Loucy (cell line): ENCODE results near the gene NAGLU.

ENCODE experiments used
- H2AFZ ChIP-seq: fragments of 200-600 bp; sonication (generic); 2 replicates; pipeline ENCODE4 v1.6.0; 2016; ENCODE audit warnings: antibody characterized with exemption, mild to moderate bottlenecking, low read length, moderate library complexity
- H3F3A ChIP-seq: fragments of 200-600 bp; 2 replicates; pipeline ENCODE4 v1.6.0; 2016; ENCODE audit warnings: antibody characterized with exemption, low read depth, mild to moderate bottlenecking
- H3K27me3 ChIP-seq: fragments of 200-600 bp; sonication (generic); 2 replicates; pipeline ENCODE4 v1.6.1; 2014; ENCODE audit warnings: low read length, mild to moderate bottlenecking; ENCODE audit not compliant: insufficient read depth, poor library complexity, severe bottlenecking
- H3K36me3 ChIP-seq: fragments of 200-600 bp; sonication (generic); 2 replicates; pipeline ENCODE4 v1.6.1; 2016; ENCODE audit warnings: low read length; ENCODE audit not compliant: insufficient read depth
- H3K4me1 ChIP-seq: fragments of 200-600 bp; sonication (generic); 2 replicates; pipeline ENCODE4 v1.5.1; 2014; ENCODE audit warnings: low read length, mild to moderate bottlenecking; ENCODE audit not compliant: insufficient read depth, poor library complexity, severe bottlenecking
- H3K4me2 ChIP-seq: fragments of 200-600 bp; sonication (generic); 2 replicates; pipeline ENCODE4 v1.6.0; 2014; ENCODE audit warnings: antibody characterized with exemption, low read length, low read depth, mild to moderate bottlenecking; ENCODE audit not compliant: poor library complexity, severe bottlenecking
- H3K4me3 ChIP-seq: fragments of 200-600 bp; sonication (generic); 2 replicates; pipeline ENCODE4 v1.5.1; 2014; ENCODE audit warnings: low read length, mild to moderate bottlenecking, mixed read lengths; ENCODE audit not compliant: poor library complexity, severe bottlenecking
- H3K79me2 ChIP-seq: fragments of 200-600 bp; sonication (generic); 2 replicates; pipeline ENCODE4 v1.6.1; 2014; ENCODE audit warnings: low read length; ENCODE audit not compliant: insufficient read depth
- H3K9ac ChIP-seq: fragments of 200-600 bp; sonication (generic); 2 replicates; pipeline ENCODE4 v1.6.0; 2014; ENCODE audit warnings: mild to moderate bottlenecking, low read depth, low read length, moderate library complexity; ENCODE audit not compliant: poor library complexity, severe bottlenecking
- H3K9me2 ChIP-seq: fragments of 200-600 bp; sonication (generic); replicated peaks from 2 replicates; pipeline ENCODE4 v1.6.1; 2016; ENCODE audit warnings: low read depth, low read length, mixed read lengths
- H3K9me3 ChIP-seq: fragments of 200-600 bp; sonication (generic); 2 replicates; pipeline ENCODE4 v1.6.1; 2014; ENCODE audit warnings: mild to moderate bottlenecking, antibody characterized with exemption, low read length, low read depth; ENCODE audit not compliant: insufficient read depth
- H4K20me1 ChIP-seq: fragments of 200-600 bp; sonication (generic); 2 replicates; pipeline ENCODE4 v1.6.0; 2014; ENCODE audit warnings: antibody characterized with exemption, low read length, mild to moderate bottlenecking; ENCODE audit not compliant: insufficient read depth, poor library complexity, severe bottlenecking
- CTCF ChIP-seq: fragments of 200-600 bp; sonication (generic); conservative IDR thresholded peaks from 2 replicates; pipeline ENCODE4 v1.5.1; 2014; ENCODE audit warnings: mild to moderate bottlenecking, antibody characterized with exemption, low read length
- EZH2phosphoT487 ChIP-seq: fragments of 200-600 bp; IDR thresholded peaks from 2 replicates; pipeline ENCODE4 v1.6.1; 2018; ENCODE audit warnings: antibody characterized with exemption, mild to moderate bottlenecking, moderate library complexity, borderline replicate concordance

NAGLU gene

DNA sequence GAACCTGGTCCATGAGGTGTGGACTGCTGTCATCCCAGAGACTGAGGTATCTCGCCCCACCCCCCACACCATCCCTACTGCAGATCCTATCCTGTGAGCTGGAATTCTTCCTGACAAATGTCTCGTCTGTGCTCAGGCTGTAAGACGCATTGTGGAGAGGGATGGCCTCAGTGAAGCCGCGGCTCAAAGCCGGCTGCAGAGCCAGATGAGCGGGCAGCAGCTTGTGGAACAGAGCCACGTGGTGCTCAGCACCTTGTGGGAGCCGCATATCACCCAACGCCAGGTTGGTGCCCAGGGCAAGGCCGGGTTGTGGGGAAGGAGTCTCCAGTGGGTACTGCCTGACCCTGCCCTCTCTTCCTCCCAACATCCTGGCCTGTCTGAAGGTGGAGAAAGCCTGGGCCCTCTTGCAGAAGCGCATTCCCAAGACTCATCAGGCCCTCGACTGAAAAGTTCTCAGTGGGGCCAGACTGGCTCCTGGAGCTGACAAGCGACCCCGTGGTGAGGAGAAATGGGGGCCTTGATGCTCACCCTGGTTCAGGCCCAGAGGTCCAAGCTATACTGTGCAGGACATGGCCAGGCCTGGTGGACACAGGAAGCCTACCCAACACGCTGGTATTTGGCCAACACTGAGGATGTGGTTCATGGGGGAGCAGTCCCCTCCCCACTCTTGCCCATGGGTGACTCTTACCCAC, 29.6 kb downstream of the NAGLU start:
- Histone ChIP-seq H3K4me3 (peak overlapping the region; percentile 87), H2AFZ (no peak overlapping the region), H3K9me2 (no peaks in the 10 kb centered on the region), H3K9ac (peak overlapping the region; percentile 92), H3K4me1 (peaks cover 47% of the 10 kb centered on the region), H3K79me2 (peaks cover 80% of the 10 kb centered on the region), H3K9me3 (no peaks in the 10 kb centered on the region), H3K36me3 (peaks cover 25% of the 10 kb centered on the region; the same call in 1 of the 2 replicates), H3F3A (peaks cover 1% of the 10 kb centered on the region; the same call in 1 of the 2 replicates), H4K20me1 (peaks cover 27% of the 10 kb centered on the region), H3K27me3 (no peaks in the 10 kb centered on the region), H3K4me2 (peak overlapping the region; percentile 93)
- TF ChIP-seq CTCF, result no peak
- TF ChIP-seq EZH2phosphoT487, result no peak

DNA sequence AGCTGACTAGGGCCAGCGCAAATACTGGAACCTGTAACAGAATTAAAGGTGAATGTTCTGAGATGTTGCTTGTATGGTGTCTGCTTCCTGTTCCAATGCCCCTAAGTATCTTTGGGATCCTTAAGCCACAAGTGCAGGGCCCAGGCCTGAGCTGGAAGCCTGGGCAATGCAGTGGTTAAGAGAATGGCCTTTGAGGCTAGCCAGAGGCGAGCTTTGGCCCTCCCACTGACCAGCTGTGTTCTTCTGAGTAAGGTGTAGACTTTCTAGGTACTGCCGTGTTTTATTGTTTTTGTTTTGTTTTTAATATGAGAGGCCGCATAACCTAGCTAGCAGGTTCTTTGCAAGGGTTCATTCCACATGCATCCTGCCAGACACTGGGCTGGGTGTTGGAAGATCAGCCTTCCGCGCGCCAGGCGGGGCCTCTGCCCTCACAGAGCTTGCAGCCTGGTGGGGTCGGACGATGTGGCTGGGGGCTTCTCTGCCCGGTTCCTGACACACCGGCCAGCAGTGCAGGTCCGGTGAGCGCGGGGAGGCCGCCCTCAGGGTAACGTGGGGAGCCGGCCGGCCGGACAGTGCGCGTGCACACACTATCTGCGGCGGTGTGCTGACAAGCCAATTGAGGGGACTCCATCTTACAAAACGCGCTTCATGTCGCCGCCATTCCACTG, 30.3 kb downstream of the NAGLU start:
- Histone ChIP-seq H4K20me1 (peaks cover 27% of the 10 kb centered on the region), H3K27me3 (no peaks in the 10 kb centered on the region), H3K9ac (peak overlapping the region; percentile 92), H3F3A (no peaks in the 10 kb centered on the region; the same call in 1 of the 2 replicates), H3K4me2 (peak overlapping the region; percentile 93), H3K79me2 (peaks cover 80% of the 10 kb centered on the region), H3K9me3 (no peaks in the 10 kb centered on the region), H2AFZ (peak overlapping the region; percentile 47), H3K9me2 (no peaks in the 10 kb centered on the region), H3K4me1 (peaks cover 47% of the 10 kb centered on the region), H3K4me3 (peak overlapping the region; percentile 87), H3K36me3 (peaks cover 27% of the 10 kb centered on the region; the same call in 1 of the 2 replicates)
- TF ChIP-seq CTCF (no peak), EZH2phosphoT487 (no peak)

DNA sequence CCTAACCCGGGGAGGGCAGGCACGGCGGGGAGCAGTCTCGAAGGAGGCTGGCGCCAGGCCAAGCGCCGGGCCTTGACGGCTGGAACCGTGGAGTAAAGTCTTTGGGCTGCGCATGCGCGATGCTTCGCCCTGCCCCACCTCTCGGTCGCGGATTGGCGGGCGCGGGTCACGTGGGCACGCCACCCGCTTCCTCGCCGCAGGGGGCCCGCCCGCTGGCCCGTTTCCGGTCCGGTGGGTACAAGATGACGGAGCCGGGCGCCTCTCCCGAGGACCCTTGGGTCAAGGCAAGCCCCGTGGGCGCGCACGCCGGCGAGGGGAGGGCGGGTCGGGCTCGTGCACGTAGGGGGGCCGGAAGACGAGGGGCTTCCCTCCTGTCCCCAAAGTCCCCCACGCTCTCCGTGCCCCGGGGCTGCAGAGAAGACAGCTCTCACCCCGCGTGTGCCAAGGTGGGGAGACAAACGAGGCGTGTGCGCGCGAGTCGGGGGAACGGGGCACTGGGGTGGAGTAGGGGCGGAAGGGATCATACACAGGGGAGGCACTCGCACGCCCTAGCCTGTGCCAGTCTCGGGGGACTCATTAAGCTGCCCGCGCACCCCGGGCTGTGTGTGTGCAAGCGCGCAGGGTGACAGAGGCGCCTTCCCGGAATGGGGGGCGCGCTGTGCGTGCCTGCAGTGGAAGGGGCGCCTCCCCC, 31.0 kb downstream of the NAGLU start, which contains the start of gene MLX:
Gene MLX, plus strand, starts transcription at position 218 of the 691 bp plus-strand sequence. Its CDS starts 25 bp downstream, at position 243.
- H3K4me1 ChIP-seq, result peaks cover 42% of the 10 kb centered on the region
- H3K79me2 ChIP-seq, result peaks cover 82% of the 10 kb centered on the region

More for the DNA sequence above, 31.0 kb downstream of the NAGLU start, which contains the start of gene MLX:
- Histone ChIP-seq H3F3A (no peaks in the 10 kb centered on the region; the same call in 1 of the 2 replicates), H4K20me1 (peaks cover 27% of the 10 kb centered on the region), H3K36me3 (peaks cover 34% of the 10 kb centered on the region; the same call in 1 of the 2 replicates), H3K9me2 (no peaks in the 10 kb centered on the region), H2AFZ (peak within 1 kb of the TSS; percentile 67), H3K9ac (peak within 1 kb of the TSS; percentile 92), H3K4me2 (peak within 1 kb of the TSS; percentile 93), H3K27me3 (no peaks in the 10 kb centered on the region), H3K4me3 (peak within 1 kb of the TSS; percentile 87), H3K9me3 (no peaks in the 10 kb centered on the region)
- TF ChIP-seq CTCF (0 out of 2 replicates have a peak, but pooled peaks have one; percentile 24), EZH2phosphoT487 (no peak)
